Raji (cell line): ENCODE data around the gene SLC48A1.

Experiments used
- POLR2A ChIP-seq: IDR thresholded peaks from 2 replicates; pipeline ENCODE4 v1.6.1; 2011; ENCODE audit warnings: low read depth, low read length, control low read depth; ENCODE audit not compliant: insufficient read depth

The SLC48A1 gene

GRCh38 chr12:47750916-47751470 lies 22.0 kb upstream of the SLC48A1 start:
- no peak for TF ChIP-seq POLR2A

GRCh38 chr12:47751561-47751960 lies 21.5 kb upstream of the SLC48A1 start:
- TF ChIP-seq POLR2A: no peak

GRCh38 chr12:47752121-47752520 lies 20.9 kb upstream of the SLC48A1 start:
- no peak for TF ChIP-seq POLR2A

- no peak for TF ChIP-seq POLR2A
Measured at GRCh38 chr12:47752552-47752951, 20.5 kb upstream of the SLC48A1 start.

DNA sequence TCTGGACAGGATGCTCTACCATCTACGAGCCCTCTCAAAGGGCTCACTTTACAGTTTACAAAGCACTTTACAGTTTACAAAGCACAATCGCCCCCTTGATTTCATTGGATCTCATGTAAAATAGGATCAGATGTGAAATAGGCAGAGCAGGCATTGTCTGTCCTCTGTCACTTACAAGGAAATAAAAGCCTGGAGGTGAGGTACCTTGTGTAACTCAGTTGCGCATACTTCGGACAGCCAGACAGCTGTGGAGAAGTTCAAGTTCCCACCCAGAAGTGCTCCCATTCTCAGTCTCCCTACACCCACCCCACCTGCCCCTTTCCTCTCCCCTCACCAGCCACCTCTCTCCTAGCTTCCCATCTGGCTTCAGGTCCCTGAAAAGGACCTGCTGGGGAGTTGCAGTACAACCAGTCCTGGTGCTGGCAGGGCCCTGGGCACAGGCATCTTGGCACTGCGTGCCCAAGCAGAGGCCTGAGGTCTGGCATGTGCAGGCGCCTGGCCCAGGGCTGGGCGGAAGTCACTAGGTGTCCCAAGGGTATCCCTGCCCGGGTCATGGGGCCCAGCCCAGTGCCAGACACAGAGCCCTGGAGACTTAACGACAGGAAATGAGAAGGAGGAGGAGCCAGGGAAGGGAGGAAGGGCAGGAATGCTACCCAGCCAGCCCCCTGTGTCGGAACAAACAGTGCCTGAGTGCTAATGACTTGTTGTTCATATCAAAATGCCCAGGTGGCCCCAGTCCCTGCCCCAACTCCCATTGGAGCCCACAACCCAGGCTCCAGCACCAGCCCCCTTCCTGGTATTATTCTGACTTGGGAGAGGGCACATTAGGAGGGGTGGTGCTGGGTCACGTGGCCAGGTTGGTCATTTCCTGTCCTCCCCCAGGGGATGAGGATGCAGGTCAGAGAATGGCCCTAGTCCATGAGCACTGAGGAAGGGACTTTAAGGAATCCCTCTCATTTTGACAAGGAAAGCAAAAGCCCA lies 19.7 kb upstream of the SLC48A1 start:
- no peak for TF ChIP-seq POLR2A

DNA sequence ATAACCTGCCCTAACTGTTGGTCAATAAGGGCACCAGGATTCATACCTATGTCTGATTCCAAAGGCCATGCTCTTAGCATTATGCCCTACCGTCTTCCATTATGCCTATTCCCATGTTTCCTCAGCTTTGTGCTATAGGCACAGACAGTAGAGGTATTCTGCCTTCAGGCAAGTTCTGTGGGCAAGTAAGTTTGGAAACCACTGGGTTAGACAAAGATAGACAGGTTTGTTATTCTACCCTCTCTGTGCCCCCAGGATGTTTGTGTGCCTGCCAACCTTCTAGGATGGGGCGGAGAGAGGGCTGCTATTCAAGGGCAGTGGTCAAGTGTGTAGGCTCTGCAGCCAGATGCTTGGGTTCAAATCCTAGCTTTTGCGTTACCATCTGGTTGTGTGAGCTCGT lies 18.9 kb upstream of the SLC48A1 start:
- TF ChIP-seq POLR2A: no peak

- no peak for TF ChIP-seq POLR2A
Measured at GRCh38 chr12:47754881-47755280, 18.2 kb upstream of the SLC48A1 start.

GRCh38 chr12:47755655-47756562 lies 17.1 kb upstream of the SLC48A1 start:
- no peak for TF ChIP-seq POLR2A

DNA sequence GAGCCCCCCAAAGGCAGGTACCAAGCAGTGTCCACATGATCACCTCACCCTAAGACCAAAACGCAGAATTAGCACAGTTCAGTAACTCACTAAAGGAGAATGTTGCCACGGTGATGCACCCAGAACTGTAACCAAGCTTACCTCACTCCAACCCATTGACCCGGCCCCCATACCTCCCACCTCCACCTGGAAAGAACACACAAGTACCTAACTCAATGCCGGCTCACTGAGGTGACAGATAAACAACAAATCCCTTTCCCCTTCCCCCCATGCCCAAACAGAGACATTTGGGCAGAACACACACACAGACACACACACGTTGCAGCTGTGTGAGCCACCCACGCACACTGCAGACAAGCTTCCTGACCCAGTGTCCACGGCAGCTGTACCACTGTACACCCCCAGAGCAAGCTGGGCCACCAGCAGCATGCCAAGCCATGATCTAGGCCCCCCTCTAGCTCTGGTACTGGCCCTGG lies 15.6 kb upstream of the SLC48A1 start:
- TF ChIP-seq POLR2A: no peak

DNA sequence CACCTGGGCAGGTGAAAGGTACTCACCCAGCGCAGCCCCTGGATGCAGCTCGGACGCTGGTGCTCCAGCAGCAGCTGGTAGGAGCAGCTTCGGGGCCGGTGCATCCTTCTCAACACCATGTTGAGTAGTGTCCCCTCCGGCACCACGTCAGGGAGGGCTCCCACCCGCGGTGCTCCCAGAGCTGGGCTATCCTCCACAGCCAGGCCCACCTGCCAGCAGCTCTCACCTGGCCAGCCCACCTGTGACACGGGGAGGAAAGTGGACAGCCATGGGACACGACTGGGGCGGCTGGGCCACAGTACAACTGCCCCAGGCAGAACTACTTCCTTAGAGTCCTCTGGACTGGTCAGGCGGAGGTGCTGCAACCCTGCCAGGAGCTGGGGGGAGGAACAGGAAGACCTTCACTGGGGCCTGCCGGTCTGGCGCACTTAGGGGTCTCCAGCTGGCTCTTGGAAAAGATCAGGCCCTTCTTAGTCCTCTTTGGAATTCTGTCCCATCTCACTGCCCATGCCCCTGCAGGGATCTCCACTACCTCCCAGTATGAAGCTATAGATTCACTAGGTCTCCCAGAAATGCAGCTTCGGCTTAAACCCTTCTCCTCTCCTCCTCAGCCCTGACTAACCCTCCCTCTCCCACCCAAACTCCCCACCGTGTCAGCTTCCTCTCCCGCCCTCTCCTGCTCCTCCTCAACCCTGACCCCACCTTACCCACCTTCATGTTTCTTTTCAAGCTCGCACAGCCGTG lies 15.0 kb upstream of the SLC48A1 start:
- no peak for TF ChIP-seq POLR2A

GRCh38 chr12:47758584-47758833 lies 14.5 kb upstream of the SLC48A1 start:
- TF ChIP-seq POLR2A: no peak

GRCh38 chr12:47758834-47759690 lies 14.0 kb upstream of the SLC48A1 start, which contains the start of gene RAPGEF3:
RAPGEF3 (minus strand) TSS chr12:47758880; CDS start chr12:47758556, 324 bp downstream.
- no peak for TF ChIP-seq POLR2A

DNA sequence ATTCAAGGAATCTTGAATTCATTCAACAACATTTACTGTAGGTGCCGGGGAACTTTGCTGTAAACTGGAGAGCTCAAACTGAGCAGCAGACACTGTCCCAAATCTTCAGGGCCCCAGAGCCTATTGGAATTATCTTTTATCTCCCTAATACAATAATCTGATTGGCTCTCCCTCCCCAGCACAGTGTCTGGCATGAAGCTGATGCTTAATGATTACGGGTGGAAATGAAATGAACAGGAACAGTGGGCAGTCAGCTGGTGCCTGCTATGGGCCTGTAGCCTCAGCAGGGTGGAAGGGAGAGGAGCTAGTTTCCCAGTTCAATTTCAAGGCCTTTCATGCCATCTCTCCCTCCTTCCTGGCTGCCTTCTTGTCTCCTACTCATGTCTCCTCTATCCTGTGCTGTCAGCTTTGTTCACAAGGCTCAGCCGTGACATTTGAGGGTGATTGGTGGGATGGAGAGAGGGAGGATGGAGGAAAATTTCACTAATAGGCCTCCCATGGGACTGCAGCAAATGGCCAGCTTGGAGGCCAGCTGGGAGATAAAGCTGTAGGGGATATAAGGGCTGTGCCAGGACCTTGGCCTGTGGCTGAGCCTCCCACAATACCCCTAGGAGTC lies 10.1 kb upstream of the SLC48A1 start:
- TF ChIP-seq POLR2A: no peak
